PC-3 (cell line): ENCODE data around the gene GPR179.

Source experiments
- EZH2 ChIP-seq: fragments of 300-600 bp; sonication (generic); IDR thresholded peaks from one replicate; pipeline ENCODE4 v1.6.1; 2017; ENCODE audit warnings: antibody characterized with exemption, mild to moderate bottlenecking, low read length; ENCODE audit not compliant: unreplicated experiment
- TF ChIP-seq, protein P1 (sequence below): fragments of 300-600 bp; sonication (generic); conservative IDR thresholded peaks from 2 replicates; pipeline ENCODE4 v1.5.1; 2017; ENCODE audit warnings: antibody characterized with exemption, low read depth, mild to moderate bottlenecking, low read length

GRCh38 chr17:38343608-38344419 is at the start of gene GPR179:
- TF ChIP-seq, protein P1, sequence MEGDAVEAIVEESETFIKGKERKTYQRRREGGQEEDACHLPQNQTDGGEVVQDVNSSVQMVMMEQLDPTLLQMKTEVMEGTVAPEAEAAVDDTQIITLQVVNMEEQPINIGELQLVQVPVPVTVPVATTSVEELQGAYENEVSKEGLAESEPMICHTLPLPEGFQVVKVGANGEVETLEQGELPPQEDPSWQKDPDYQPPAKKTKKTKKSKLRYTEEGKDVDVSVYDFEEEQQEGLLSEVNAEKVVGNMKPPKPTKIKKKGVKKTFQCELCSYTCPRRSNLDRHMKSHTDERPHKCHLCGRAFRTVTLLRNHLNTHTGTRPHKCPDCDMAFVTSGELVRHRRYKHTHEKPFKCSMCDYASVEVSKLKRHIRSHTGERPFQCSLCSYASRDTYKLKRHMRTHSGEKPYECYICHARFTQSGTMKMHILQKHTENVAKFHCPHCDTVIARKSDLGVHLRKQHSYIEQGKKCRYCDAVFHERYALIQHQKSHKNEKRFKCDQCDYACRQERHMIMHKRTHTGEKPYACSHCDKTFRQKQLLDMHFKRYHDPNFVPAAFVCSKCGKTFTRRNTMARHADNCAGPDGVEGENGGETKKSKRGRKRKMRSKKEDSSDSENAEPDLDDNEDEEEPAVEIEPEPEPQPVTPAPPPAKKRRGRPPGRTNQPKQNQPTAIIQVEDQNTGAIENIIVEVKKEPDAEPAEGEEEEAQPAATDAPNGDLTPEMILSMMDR, result no peak
- TF ChIP-seq EZH2, result no peak
